ENCODE data around the gene PRKCB.

PRKCB gene

GRCh38 chr16:23876256-23876896 lies 40.6 kb downstream of the PRKCB start:
- H3K9me3 ChIP-seq, result no peaks in the 10 kb centered on the region
- H3K9ac ChIP-seq, result no peak overlapping the region
- H3K27ac ChIP-seq, result no peak overlapping the region
- H3K36me3 ChIP-seq, result no peaks in the 10 kb centered on the region
- H4K20me1 ChIP-seq, result no peaks in the 10 kb centered on the region
- no peak overlapping the region for H3K4me2 ChIP-seq
- no peak for TF ChIP-seq Cebpa-rat (IDR thresholded peaks at IDR 0.05)
- H3K27me3 ChIP-seq, result no peaks in the 10 kb centered on the region
- H3K4me1 ChIP-seq, result peaks cover 42% of the 10 kb centered on the region
- no peak overlapping the region for H3K4me3 ChIP-seq

- no peak for TF ChIP-seq Cebpa-rat (IDR thresholded peaks at IDR 0.05)
Observed at GRCh38 chr16:23877107-23878070, 41.6 kb downstream of the PRKCB start.

GRCh38 chr16:23879735-23880373 lies 44.1 kb downstream of the PRKCB start:
- Histone ChIP-seq H3K27ac (peak overlapping the region; percentile 52; the same call in 1 of the 2 replicates), H3K4me2 (peak overlapping the region; percentile 64), H3K4me3 (no peak overlapping the region), H4K20me1 (no peaks in the 10 kb centered on the region), H3K4me1 (peaks cover 54% of the 10 kb centered on the region), H3K9ac (no peak overlapping the region), H3K36me3 (no peaks in the 10 kb centered on the region), H3K27me3 (no peaks in the 10 kb centered on the region), H3K9me3 (no peaks in the 10 kb centered on the region)
- no peak for TF ChIP-seq Cebpa-rat (IDR thresholded peaks at IDR 0.05)

More at GRCh38 chr16:23877107-23878070, 41.6 kb downstream of the PRKCB start:
- Histone ChIP-seq H3K27me3 (no peaks in the 10 kb centered on the region), H3K36me3 (no peaks in the 10 kb centered on the region), H3K9ac (no peak overlapping the region), H3K4me3 (no peak overlapping the region), H3K9me3 (no peaks in the 10 kb centered on the region), H3K4me1 (peaks cover 52% of the 10 kb centered on the region), H3K27ac (no peak overlapping the region), H4K20me1 (no peaks in the 10 kb centered on the region), H3K4me2 (no peak overlapping the region)

- Histone ChIP-seq H3K9ac (no peak overlapping the region), H4K20me1 (no peaks in the 10 kb centered on the region), H3K27ac (no peak overlapping the region), H3K4me2 (no peak overlapping the region), H3K4me3 (no peak overlapping the region), H3K36me3 (no peaks in the 10 kb centered on the region), H3K4me1 (peaks cover 3% of the 10 kb centered on the region; the same call in 1 of the 2 replicates), H3K27me3 (no peaks in the 10 kb centered on the region; the same call in 1 of the 2 replicates), H3K9me3 (no peaks in the 10 kb centered on the region)
- TF ChIP-seq Cebpa-rat (IDR thresholded peaks at IDR 0.05), result no peak
Observed at GRCh38 chr16:23889189-23889588, 53.4 kb downstream of the PRKCB start.

GRCh38 chr16:23893986-23894385 lies 58.2 kb downstream of the PRKCB start:
- Histone ChIP-seq H3K4me2 (no peak overlapping the region), H3K4me3 (no peak overlapping the region), H3K27ac (no peak overlapping the region), H3K27me3 (no peaks in the 10 kb centered on the region; the same call in 1 of the 2 replicates), H3K9me3 (no peaks in the 10 kb centered on the region), H3K36me3 (no peaks in the 10 kb centered on the region), H3K9ac (no peak overlapping the region), H4K20me1 (no peaks in the 10 kb centered on the region), H3K4me1 (peaks cover 23% of the 10 kb centered on the region)
- no peak for TF ChIP-seq Cebpa-rat (IDR thresholded peaks at IDR 0.05)

- no peak overlapping the region for H3K27ac ChIP-seq
Observed at GRCh38 chr16:23895052-23895451, 59.3 kb downstream of the PRKCB start.

GRCh38 chr16:23896832-23897821 lies 61.3 kb downstream of the PRKCB start:
- H3K4me3 ChIP-seq, result peak overlapping the region; percentile 4; the same call in 1 of the 2 replicates
- no peaks in the 10 kb centered on the region for H3K36me3 ChIP-seq
- H3K9me3 ChIP-seq, result no peaks in the 10 kb centered on the region
- H3K4me2 ChIP-seq, result peak overlapping the region; percentile 73
- peaks cover 44% of the 10 kb centered on the region for H3K4me1 ChIP-seq
- no peak overlapping the region for H3K9ac ChIP-seq
- H4K20me1 ChIP-seq, result no peaks in the 10 kb centered on the region
- TF ChIP-seq Cebpa-rat (IDR thresholded peaks at IDR 0.05), result no peak
- 0 out of 2 replicates have a peak overlapping the region, but pooled peaks have one; percentile 26 for H3K27ac ChIP-seq
- no peaks in the 10 kb centered on the region for H3K27me3 ChIP-seq

More at GRCh38 chr16:23895052-23895451, 59.3 kb downstream of the PRKCB start:
- Histone ChIP-seq H3K4me3 (no peak overlapping the region), H3K9me3 (no peaks in the 10 kb centered on the region), H3K9ac (no peak overlapping the region), H4K20me1 (no peaks in the 10 kb centered on the region), H3K27me3 (no peaks in the 10 kb centered on the region; the same call in 1 of the 2 replicates), H3K36me3 (no peaks in the 10 kb centered on the region), H3K4me2 (no peak overlapping the region), H3K4me1 (peaks cover 23% of the 10 kb centered on the region)
- no peak for TF ChIP-seq Cebpa-rat (IDR thresholded peaks at IDR 0.05)

- TF ChIP-seq Cebpa-rat (IDR thresholded peaks at IDR 0.05), result no peak
- no peak overlapping the region for H3K9ac ChIP-seq
- no peaks in the 10 kb centered on the region for H3K9me3 ChIP-seq
- no peak overlapping the region for H3K4me3 ChIP-seq
- H3K4me2 ChIP-seq, result no peak overlapping the region
- H3K27ac ChIP-seq, result no peak overlapping the region
- no peaks in the 10 kb centered on the region for H4K20me1 ChIP-seq
- peaks cover 55% of the 10 kb centered on the region for H3K4me1 ChIP-seq
- H3K36me3 ChIP-seq, result no peaks in the 10 kb centered on the region
- no peaks in the 10 kb centered on the region for H3K27me3 ChIP-seq
Observed at GRCh38 chr16:23898682-23899430, 63.1 kb downstream of the PRKCB start.

Measured in BLaER1 (cell line).